IMR-90 (cell line): ENCODE results near the gene STX1B. TPM values are rescaled to one million over a fixed set of nuclear protein-coding genes. Genes with fewer than 3 reads are reported as not detected.

Experiments used
- ATAC-seq: fragments of 200-7000 bp; cut with Tn5 transposase; 2 replicates; pipeline ENCODE4 v1.9.1; 2020; ENCODE audit warnings: low read depth, mild to moderate bottlenecking, moderate library complexity
- BruUV-seq: library from RNA; stranded (reverse); fragments of 400-500 nt; replicated peaks from 2 replicates; lab custom pipeline; 2021; lab: Mats Ljungman, UMichigan
- CTCF ChIA-PET: fragments of 300-600 bp; formaldehyde crosslinking; extraction: SDS; loops from one replicate; lab custom pipeline; 2021; ENCODE audit warnings: antibody characterized with exemption; lab: Yijun Ruan, JAX
- POLR2A ChIA-PET: fragments of 300-600 bp; sonication (Branson Sonifier 250); formaldehyde crosslinking; loops from one replicate; lab custom pipeline; 2022; ENCODE audit warnings: antibody characterized with exemption; ENCODE audit not compliant: unreplicated experiment; lab: Charles Lee
- DNase-seq: peaks from one replicate; pipeline ENCODE4 v3.0.0; 2013
- H2AFZ ChIP-seq: replicated peaks from 2 replicates; pipeline ENCODE3; 2013; ENCODE audit warnings: low read length, mild to moderate bottlenecking; ENCODE audit not compliant: poor library complexity
- H2AK5ac ChIP-seq: 2 replicates; pipeline ENCODE4 v1.6.1; 2013; ENCODE audit warnings: low read depth, low read length, inconsistent platforms
- H2AK9ac ChIP-seq: replicated peaks from 2 replicates; pipeline ENCODE3; 2013; ENCODE audit warnings: mild to moderate bottlenecking, low read depth, low read length, moderate library complexity; ENCODE audit not compliant: poor library complexity
- H2BK120ac ChIP-seq: 2 replicates; pipeline ENCODE4 v1.6.1; 2013; ENCODE audit warnings: low read depth, low read length, inconsistent platforms
- H2BK15ac ChIP-seq: 3 replicates; pipeline ENCODE4 v1.6.1; 2013; ENCODE audit warnings: low read depth, low read length, inconsistent platforms
- H2BK20ac ChIP-seq: 2 replicates; pipeline ENCODE4 v1.6.1; 2013; ENCODE audit warnings: low read depth, mild to moderate bottlenecking, inconsistent platforms, low read length, moderate library complexity
- H2BK5ac ChIP-seq: 2 replicates; pipeline ENCODE4 v1.6.1; 2013; ENCODE audit warnings: mild to moderate bottlenecking, low read depth, low read length, inconsistent platforms; ENCODE audit not compliant: poor library complexity, severe bottlenecking
- H3K14ac ChIP-seq: replicated peaks from 2 replicates; pipeline ENCODE4 v1.6.1; 2013; ENCODE audit warnings: low read depth, low read length, inconsistent platforms
- H3K18ac ChIP-seq: 2 replicates; pipeline ENCODE4 v1.6.1; 2013; ENCODE audit warnings: low read depth, low read length, control low read depth
- H3K23ac ChIP-seq: 2 replicates; pipeline ENCODE4 v1.6.1; 2013; ENCODE audit warnings: low read depth, low read length, inconsistent platforms
- H3K27ac ChIP-seq: 2 replicates; pipeline ENCODE4 v1.5.1; 2013; ENCODE audit warnings: mild to moderate bottlenecking, control low read depth, low read length; ENCODE audit not compliant: insufficient read depth
- H3K27me3 ChIP-seq: 2 replicates; pipeline ENCODE4 v1.6.1; 2013; ENCODE audit warnings: low read length; ENCODE audit not compliant: control insufficient read depth, insufficient read depth
- H3K36me3 ChIP-seq: 2 replicates; pipeline ENCODE4 v1.6.1; 2013; ENCODE audit warnings: low read length, mixed read lengths; ENCODE audit not compliant: control insufficient read depth, insufficient read depth
- H3K4ac ChIP-seq: 2 replicates; pipeline ENCODE4 v1.6.1; 2013; ENCODE audit warnings: low read depth, low read length, inconsistent platforms
- H3K4me1 ChIP-seq: 2 replicates; pipeline ENCODE4 v1.6.1; 2013; ENCODE audit warnings: low read length, mixed read lengths; ENCODE audit not compliant: control insufficient read depth, insufficient read depth
- H3K4me2 ChIP-seq: 2 replicates; pipeline ENCODE4 v1.6.1; 2013; ENCODE audit warnings: low read depth, mild to moderate bottlenecking, control low read depth, low read length, moderate library complexity
- H3K4me3 ChIP-seq: 2 replicates; pipeline ENCODE4 v1.5.1; 2013; ENCODE audit warnings: low read depth, mild to moderate bottlenecking, control low read depth, low read length, moderate library complexity; ENCODE audit not compliant: insufficient read depth
- H3K56ac ChIP-seq: 2 replicates; pipeline ENCODE4 v1.6.1; 2013; ENCODE audit warnings: low read length, inconsistent platforms; ENCODE audit not compliant: insufficient read depth; ENCODE audit errors: extremely low read depth
- H3K79me1 ChIP-seq, 2 experiments: 2 replicates each; pipeline ENCODE4 v1.6.1; 2013; ENCODE audit warnings: low read length in 2 of 2, inconsistent platforms in 1 of 2, low read depth in 1 of 2
- H3K9ac ChIP-seq: 2 replicates; pipeline ENCODE4 v1.6.1; 2013; ENCODE audit warnings: low read depth, low read length, control low read depth
- H3K9me1 ChIP-seq: 2 replicates; pipeline ENCODE4 v1.6.1; 2013; ENCODE audit warnings: low read length, inconsistent platforms; ENCODE audit not compliant: insufficient read depth
- H3K9me3 ChIP-seq: 2 replicates; pipeline ENCODE4 v1.6.1; 2013; ENCODE audit warnings: low read length; ENCODE audit not compliant: control insufficient read depth, insufficient read depth
- H4K20me1 ChIP-seq: 2 replicates; pipeline ENCODE4 v1.6.1; 2013; ENCODE audit warnings: low read length, inconsistent platforms; ENCODE audit not compliant: insufficient read depth
- H4K5ac ChIP-seq: 2 replicates; pipeline ENCODE4 v1.6.1; 2013; ENCODE audit warnings: mild to moderate bottlenecking, low read depth, low read length, control low read depth
- H4K8ac ChIP-seq, 2 experiments: 2 replicates each; pipeline ENCODE4 v1.6.1; 2013; ENCODE audit warnings: low read depth in 2 of 2, low read length in 2 of 2, control low read depth in 1 of 2, inconsistent platforms in 1 of 2
- H4K91ac ChIP-seq: 2 replicates; pipeline ENCODE4 v1.6.1; 2013; ENCODE audit warnings: low read depth, low read length, inconsistent platforms; ENCODE audit not compliant: insufficient read depth
- CEBPB ChIP-seq: IDR thresholded peaks from 2 replicates; pipeline ENCODE4 v1.6.1; 2012; ENCODE audit warnings: low read depth, low read length, improper control_type of control experiment
- MAFK ChIP-seq: IDR thresholded peaks from 2 replicates; pipeline ENCODE4 v1.6.1; 2012; ENCODE audit warnings: low read depth, low read length, improper control_type of control experiment
- NFE2L2 ChIP-seq: fragments of 150-350 bp; IDR thresholded peaks from 2 replicates; pipeline ENCODE4 v1.6.1; 2016; ENCODE audit warnings: low read depth, mild to moderate bottlenecking, low read length
- POLR2A ChIP-seq: IDR thresholded peaks from 2 replicates; pipeline ENCODE4 v1.6.1; 2012; ENCODE audit warnings: mild to moderate bottlenecking, low read depth, low read length
- RCOR1 ChIP-seq: IDR thresholded peaks from 2 replicates; pipeline ENCODE4 v1.6.1; 2012; ENCODE audit warnings: mild to moderate bottlenecking, low read length, improper control_type of control experiment; ENCODE audit not compliant: insufficient replicate concordance
- RFX5 ChIP-seq: IDR thresholded peaks from 2 replicates; pipeline ENCODE4 v1.8.0; 2012; ENCODE audit warnings: low read depth, mild to moderate bottlenecking, low read length, moderate library complexity
- WGBS, 2 experiments: methylation state at CpG; one replicate each; pipeline versions ENCODE4 v1.1.5 to v1.1.7; 2013; ENCODE audit warnings: missing lambda C conversion rate in 2 of 2; ENCODE audit not compliant: insufficient read length in 1 of 2; ENCODE audit errors: extremely low coverage in 2 of 2; 5-methylcytosine and 5-hydroxymethylcytosine counted together
- dilution Hi-C: fragments of 300-500 bp; cut with HindIII; formaldehyde crosslinking; loops from one replicate; pipeline ENCODE4 v1.14.3; 2018; ENCODE audit warnings: low sequenced_read_pairs; ENCODE audit not compliant: unreplicated experiment
- in situ Hi-C: fragments of 300-500 bp; cut with MboI; formaldehyde crosslinking; loops from 3 replicates; pipeline ENCODE4 v1.14.3; 2019; ENCODE audit warnings: low sequenced_read_pairs, inconsistent platforms, mixed read lengths
- intact Hi-C: fragments of 100-400 bp; cut with micrococcal nuclease; formaldehyde crosslinking; loops from 2 replicates; pipeline ENCODE4 v1.10.0; 2022
- polyA plus RNA-seq, 3 experiments: library from polyadenylated mRNA; depleted of rRNA; stranded (reverse); fragments of >200 nt; gene quantifications; 2 replicates each; pipeline ENCODE4 v1.2.3, GENCODE V29; 2012; ENCODE audit warnings: low replicate concordance in 1 of 3
- total RNA-seq: library from RNA; depleted of rRNA; stranded (reverse); fragments of >200 nt; gene quantifications from 2 replicates; pipeline ENCODE4 v1.2.3, GENCODE V29; 2012
- TF ChIP-seq, protein P1 (sequence below): fragments of 150-350 bp; IDR thresholded peaks from 2 replicates; pipeline ENCODE4 v1.6.1; 2017; ENCODE audit warnings: mild to moderate bottlenecking, antibody characterized with exemption, low read length, low read depth

STX1B gene
- total and polyA plus RNA-seq, 2 of the 4 experiments (the other 2 are of a cell fraction), result 3.9 to 14.9 TPM

DNA sequence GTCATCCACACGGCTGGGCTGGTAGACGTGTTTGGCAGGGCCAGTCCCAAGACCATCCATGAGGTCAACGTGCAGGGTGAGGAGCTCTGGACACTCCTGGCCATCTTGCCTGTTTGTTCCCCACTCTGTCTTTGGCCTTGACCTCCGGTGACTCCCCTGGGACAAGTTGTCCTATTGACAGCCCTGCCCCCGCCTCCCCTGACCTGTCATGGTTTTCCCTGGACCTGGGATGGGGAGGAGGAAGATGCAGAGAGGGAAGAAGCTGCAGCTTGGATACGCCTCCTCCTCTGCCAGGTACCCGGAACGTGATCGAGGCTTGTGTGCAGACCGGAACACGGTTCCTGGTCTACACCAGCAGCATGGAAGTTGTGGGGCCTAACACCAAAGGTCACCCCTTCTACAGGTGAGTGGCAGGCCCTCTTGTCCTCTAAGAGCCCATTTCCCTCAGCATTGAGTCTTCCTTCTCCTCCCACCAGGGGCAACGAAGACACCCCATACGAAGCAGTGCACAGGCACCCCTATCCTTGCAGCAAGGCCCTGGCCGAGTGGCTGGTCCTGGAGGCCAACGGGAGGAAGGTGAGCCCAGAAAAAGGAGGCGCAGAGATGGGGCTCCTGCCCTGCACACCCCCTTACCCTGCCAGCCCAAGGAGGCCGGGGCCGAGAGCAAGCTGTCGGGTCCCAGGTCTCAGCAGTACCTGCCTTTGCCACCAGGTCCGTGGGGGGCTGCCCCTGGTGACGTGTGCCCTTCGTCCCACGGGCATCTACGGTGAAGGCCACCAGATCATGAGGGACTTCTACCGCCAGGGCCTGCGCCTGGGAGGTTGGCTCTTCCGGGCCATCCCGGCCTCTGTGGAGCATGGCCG is 24.1 kb downstream of the STX1B start:
- Histone ChIP-seq H3K4ac (peak overlapping the region; percentile 94), H3K18ac (no peak overlapping the region), H3K9ac (no peak overlapping the region), H3K56ac (no peak overlapping the region), H4K5ac (no peak overlapping the region), H2BK5ac (no peak overlapping the region), H4K20me1 (no peaks in the 10 kb centered on the region), H3K23ac (0 out of 2 replicates have a peak overlapping the region, but pooled peaks have one; percentile 1), H3K79me1 (peaks cover 0 to 16% of the 10 kb centered on the region in 2 experiments; a peak in 2 of 4 replicates), H3K14ac (no peak overlapping the region), H3K36me3 (peaks cover 20% of the 10 kb centered on the region), H2AFZ (peak overlapping the region; percentile 56), H3K27me3 (no peaks in the 10 kb centered on the region), H3K9me3 (no peaks in the 10 kb centered on the region), H4K91ac (no peak overlapping the region), H2BK15ac (no peak overlapping the region), H2BK120ac (no peak overlapping the region), H3K9me1 (no peaks in the 10 kb centered on the region; the same call in none of the 2 replicates), H2AK9ac (peak overlapping the region; percentile 98), H3K27ac (no peak overlapping the region), H3K4me2 (no peak overlapping the region), H4K8ac (peak overlapping the region in 1 of 2 experiments; percentile 75; a peak in 1 of 4 replicates), H2BK20ac (no peak overlapping the region), H3K4me1 (peaks cover 8% of the 10 kb centered on the region), H2AK5ac (peak overlapping the region; percentile 78; the same call in 1 of the 2 replicates), H3K4me3 (no peak overlapping the region)
- ChIA-PET POLR2A (no interaction called here), CTCF (no interaction called here)
- dilution Hi-C loops (no loop called here), in situ Hi-C loops (loop anchor here (10.0 to 25.0 kb wide), 3 partner anchors 98 to 878 kb away; partner anchors contain the start of gene PRSS53), intact Hi-C loops (no loop called here)
- no TSS peak for BruUV-seq
- no peak for DNase-seq
- 87% methylated on average over 6 of the region's 29 CpGs; no CpG with 5 or more reads in 1 of the 2 experiments for WGBS, 2 experiments
- TF ChIP-seq CEBPB (no peak), NFE2L2 (no peak), RFX5 (no peak), POLR2A (no peak), MAFK (no peak), RCOR1 (no peak)
- TF ChIP-seq, protein P1, sequence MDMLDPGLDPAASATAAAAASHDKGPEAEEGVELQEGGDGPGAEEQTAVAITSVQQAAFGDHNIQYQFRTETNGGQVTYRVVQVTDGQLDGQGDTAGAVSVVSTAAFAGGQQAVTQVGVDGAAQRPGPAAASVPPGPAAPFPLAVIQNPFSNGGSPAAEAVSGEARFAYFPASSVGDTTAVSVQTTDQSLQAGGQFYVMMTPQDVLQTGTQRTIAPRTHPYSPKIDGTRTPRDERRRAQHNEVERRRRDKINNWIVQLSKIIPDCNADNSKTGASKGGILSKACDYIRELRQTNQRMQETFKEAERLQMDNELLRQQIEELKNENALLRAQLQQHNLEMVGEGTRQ, result no peak
- ATAC-seq, result no peak
